LNCaP clone FGC (cell line): ENCODE measurements around the gene CFAP251.

Experiments used
- DNase-seq: peaks from one replicate; pipeline ENCODE4 v3.0.0-alpha.2; 2011; ENCODE audit warnings: low read depth
- H3K4me3 ChIP-seq: 2 replicates; pipeline ENCODE4 v1.5.1; 2011; ENCODE audit warnings: mild to moderate bottlenecking, low read depth, low read length, control low read depth
- TF ChIP-seq, protein P1 (sequence below): IDR thresholded peaks from 2 replicates; pipeline ENCODE4 v1.5.1; 2012; ENCODE audit warnings: mild to moderate bottlenecking; ENCODE audit not compliant: control insufficient read depth, insufficient read depth; ENCODE audit errors: extremely low read depth

Gene CFAP251

DNA sequence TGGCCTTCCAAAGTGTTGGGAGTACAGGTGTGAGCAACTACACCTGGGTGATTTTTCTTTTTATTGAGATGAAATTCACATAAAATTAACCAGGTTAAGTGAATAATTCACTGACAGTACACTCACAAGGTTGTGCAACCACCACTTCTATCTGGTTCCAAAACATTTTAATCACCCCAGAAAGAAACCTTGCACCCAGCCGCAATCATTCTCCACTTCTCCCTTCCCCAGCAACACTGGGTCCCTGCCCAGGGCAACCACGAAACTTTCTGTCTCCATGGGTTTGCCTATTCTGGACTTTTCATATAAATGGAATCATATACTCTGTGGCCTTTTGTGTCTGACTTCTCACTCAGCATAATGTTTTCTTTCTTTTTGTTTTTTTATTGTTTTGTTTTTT is 133.9 kb downstream of the CFAP251 start:
- DNase-seq: no peak
- H3K4me3 ChIP-seq: no peak overlapping the region
- TF ChIP-seq, protein P1, sequence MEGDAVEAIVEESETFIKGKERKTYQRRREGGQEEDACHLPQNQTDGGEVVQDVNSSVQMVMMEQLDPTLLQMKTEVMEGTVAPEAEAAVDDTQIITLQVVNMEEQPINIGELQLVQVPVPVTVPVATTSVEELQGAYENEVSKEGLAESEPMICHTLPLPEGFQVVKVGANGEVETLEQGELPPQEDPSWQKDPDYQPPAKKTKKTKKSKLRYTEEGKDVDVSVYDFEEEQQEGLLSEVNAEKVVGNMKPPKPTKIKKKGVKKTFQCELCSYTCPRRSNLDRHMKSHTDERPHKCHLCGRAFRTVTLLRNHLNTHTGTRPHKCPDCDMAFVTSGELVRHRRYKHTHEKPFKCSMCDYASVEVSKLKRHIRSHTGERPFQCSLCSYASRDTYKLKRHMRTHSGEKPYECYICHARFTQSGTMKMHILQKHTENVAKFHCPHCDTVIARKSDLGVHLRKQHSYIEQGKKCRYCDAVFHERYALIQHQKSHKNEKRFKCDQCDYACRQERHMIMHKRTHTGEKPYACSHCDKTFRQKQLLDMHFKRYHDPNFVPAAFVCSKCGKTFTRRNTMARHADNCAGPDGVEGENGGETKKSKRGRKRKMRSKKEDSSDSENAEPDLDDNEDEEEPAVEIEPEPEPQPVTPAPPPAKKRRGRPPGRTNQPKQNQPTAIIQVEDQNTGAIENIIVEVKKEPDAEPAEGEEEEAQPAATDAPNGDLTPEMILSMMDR: no peak
